DOHH2 (cell line): Measurements from ENCODE around the gene SLC30A2.

Experiments used
- H3F3A ChIP-seq: fragments of 200-600 bp; sonication (generic), shearing (Covaris generic); 2 replicates; pipeline ENCODE4 v1.6.0; 2016; ENCODE audit warnings: antibody characterized with exemption, mild to moderate bottlenecking; ENCODE audit not compliant: control insufficient read depth, insufficient read depth
- H3K27ac ChIP-seq: fragments of 200-600 bp; sonication (generic); 2 replicates; pipeline ENCODE4 v1.5.1; 2014; ENCODE audit warnings: low read depth, mild to moderate bottlenecking, low read length, moderate library complexity
- H3K27me3 ChIP-seq: fragments of 200-600 bp; sonication (generic); 2 replicates; pipeline ENCODE4 v1.6.1; 2014; ENCODE audit warnings: mild to moderate bottlenecking, low read length, mixed read lengths; ENCODE audit not compliant: control insufficient read depth
- H3K36me3 ChIP-seq: fragments of 200-600 bp; sonication (generic); 2 replicates; pipeline ENCODE4 v1.6.1; 2014; ENCODE audit warnings: mild to moderate bottlenecking, low read length, moderate library complexity, mixed read lengths; ENCODE audit not compliant: control insufficient read depth
- H3K4me1 ChIP-seq: fragments of 200-600 bp; sonication (generic); 2 replicates; pipeline ENCODE4 v1.6.1; 2014; ENCODE audit warnings: mild to moderate bottlenecking, low read length, mixed read lengths; ENCODE audit not compliant: control insufficient read depth
- H3K4me2 ChIP-seq: fragments of 200-600 bp; sonication (generic); 2 replicates; pipeline ENCODE4 v1.6.0; 2014; ENCODE audit warnings: mild to moderate bottlenecking, low read length, moderate library complexity
- H3K4me3 ChIP-seq: fragments of 200-600 bp; sonication (generic); 2 replicates; pipeline ENCODE4 v1.5.1; 2014; ENCODE audit warnings: mild to moderate bottlenecking, low read length, mixed read lengths
- H3K79me2 ChIP-seq: fragments of 200-600 bp; sonication (generic); 2 replicates; pipeline ENCODE4 v1.6.1; 2014; ENCODE audit warnings: mild to moderate bottlenecking, low read length, mixed read lengths; ENCODE audit not compliant: control insufficient read depth
- H3K9me2 ChIP-seq: fragments of 200-600 bp; sonication (generic); replicated peaks from 2 replicates; pipeline ENCODE4 v1.6.1; 2014; ENCODE audit warnings: mild to moderate bottlenecking, low read length, mixed read lengths; ENCODE audit not compliant: control insufficient read depth
- H3K9me3 ChIP-seq: fragments of 200-600 bp; sonication (generic); 2 replicates; pipeline ENCODE4 v1.6.1; 2014; ENCODE audit warnings: antibody characterized with exemption, low read length, mixed read lengths; ENCODE audit not compliant: control insufficient read depth, insufficient read depth
- H4K20me1 ChIP-seq: fragments of 200-600 bp; sonication (generic); 2 replicates; pipeline ENCODE4 v1.6.0; 2014; ENCODE audit warnings: low read depth, mild to moderate bottlenecking, antibody characterized with exemption, low read length, moderate library complexity; ENCODE audit not compliant: control insufficient read depth, insufficient read depth
- EZH2phosphoT487 ChIP-seq: fragments of 200-600 bp; sonication (generic); IDR thresholded peaks from 2 replicates; pipeline ENCODE4 v1.6.1; 2017; ENCODE audit warnings: borderline replicate concordance, mild to moderate bottlenecking, antibody characterized with exemption, low read length, moderate library complexity, mixed read lengths
- TF ChIP-seq, protein P1 (sequence below): fragments of 200-600 bp; sonication (generic); IDR thresholded peaks from one replicate; pipeline ENCODE4 v1.5.1; 2014; ENCODE audit warnings: antibody characterized with exemption, mild to moderate bottlenecking, low read depth, low read length; ENCODE audit not compliant: poor library complexity, severe bottlenecking

The SLC30A2 gene

DNA sequence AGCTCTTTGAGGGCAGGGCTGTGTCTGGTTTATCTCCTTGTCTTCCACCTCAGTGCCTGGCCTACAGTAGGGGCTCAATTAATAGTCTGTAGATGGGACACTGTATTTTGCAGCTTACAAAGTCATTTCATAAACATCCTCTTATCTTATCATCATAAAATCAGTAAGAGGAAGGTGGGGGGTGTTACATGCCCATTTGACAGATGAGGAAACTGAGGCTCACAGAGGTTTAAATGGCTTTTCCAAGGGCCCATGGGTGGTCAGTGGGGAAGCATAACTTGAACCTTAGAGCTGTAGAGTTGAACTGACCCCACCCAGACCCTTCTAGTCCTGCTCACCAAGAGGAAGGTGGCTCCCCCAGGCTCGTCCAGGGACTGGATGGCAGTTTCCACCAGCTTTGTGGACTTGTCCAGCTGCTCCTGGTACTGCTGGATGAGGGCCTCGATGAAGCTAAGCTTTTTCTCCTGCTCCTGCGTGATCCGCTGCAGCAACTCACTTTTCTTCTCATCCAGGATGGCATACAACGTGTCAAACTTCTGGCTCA, 12.2 kb upstream of the SLC30A2 start:
- Histone ChIP-seq H3K79me2 (no peaks in the 10 kb centered on the region), H3K27me3 (peaks cover 40% of the 10 kb centered on the region), H3K4me2 (no peak overlapping the region), H3K27ac (no peak overlapping the region), H4K20me1 (no peaks in the 10 kb centered on the region), H3K36me3 (no peaks in the 10 kb centered on the region), H3F3A (no peaks in the 10 kb centered on the region), H3K9me2 (no peaks in the 10 kb centered on the region), H3K4me1 (no peaks in the 10 kb centered on the region), H3K4me3 (no peak overlapping the region), H3K9me3 (no peaks in the 10 kb centered on the region)
- no peak for TF ChIP-seq EZH2phosphoT487
- TF ChIP-seq, protein P1, sequence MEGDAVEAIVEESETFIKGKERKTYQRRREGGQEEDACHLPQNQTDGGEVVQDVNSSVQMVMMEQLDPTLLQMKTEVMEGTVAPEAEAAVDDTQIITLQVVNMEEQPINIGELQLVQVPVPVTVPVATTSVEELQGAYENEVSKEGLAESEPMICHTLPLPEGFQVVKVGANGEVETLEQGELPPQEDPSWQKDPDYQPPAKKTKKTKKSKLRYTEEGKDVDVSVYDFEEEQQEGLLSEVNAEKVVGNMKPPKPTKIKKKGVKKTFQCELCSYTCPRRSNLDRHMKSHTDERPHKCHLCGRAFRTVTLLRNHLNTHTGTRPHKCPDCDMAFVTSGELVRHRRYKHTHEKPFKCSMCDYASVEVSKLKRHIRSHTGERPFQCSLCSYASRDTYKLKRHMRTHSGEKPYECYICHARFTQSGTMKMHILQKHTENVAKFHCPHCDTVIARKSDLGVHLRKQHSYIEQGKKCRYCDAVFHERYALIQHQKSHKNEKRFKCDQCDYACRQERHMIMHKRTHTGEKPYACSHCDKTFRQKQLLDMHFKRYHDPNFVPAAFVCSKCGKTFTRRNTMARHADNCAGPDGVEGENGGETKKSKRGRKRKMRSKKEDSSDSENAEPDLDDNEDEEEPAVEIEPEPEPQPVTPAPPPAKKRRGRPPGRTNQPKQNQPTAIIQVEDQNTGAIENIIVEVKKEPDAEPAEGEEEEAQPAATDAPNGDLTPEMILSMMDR = no peak

- H3F3A ChIP-seq = no peaks in the 10 kb centered on the region
- no peaks in the 10 kb centered on the region for H3K9me2 ChIP-seq
- no peaks in the 10 kb centered on the region for H3K9me3 ChIP-seq
- TF ChIP-seq, protein P1 = no peak
- no peak for TF ChIP-seq EZH2phosphoT487
- peaks cover 37% of the 10 kb centered on the region for H3K27me3 ChIP-seq
- H3K4me1 ChIP-seq = no peaks in the 10 kb centered on the region
- H3K27ac ChIP-seq = no peak overlapping the region
- no peaks in the 10 kb centered on the region for H3K36me3 ChIP-seq
- H4K20me1 ChIP-seq = no peaks in the 10 kb centered on the region
- no peak overlapping the region for H3K4me3 ChIP-seq
- H3K4me2 ChIP-seq = no peak overlapping the region
- H3K79me2 ChIP-seq = no peaks in the 10 kb centered on the region
Measured at GRCh38 chr1:26057189-26057588, 11.3 kb upstream of the SLC30A2 start.

GRCh38 chr1:26055041-26055440, 9.1 kb upstream of the SLC30A2 start:
- no peaks in the 10 kb centered on the region for H3K9me2 ChIP-seq
- no peaks in the 10 kb centered on the region for H4K20me1 ChIP-seq
- TF ChIP-seq, protein P1 = no peak
- TF ChIP-seq EZH2phosphoT487 = no peak
- H3K36me3 ChIP-seq = no peaks in the 10 kb centered on the region
- H3K4me2 ChIP-seq = no peak overlapping the region
- no peaks in the 10 kb centered on the region for H3F3A ChIP-seq
- no peak overlapping the region for H3K4me3 ChIP-seq
- no peak overlapping the region for H3K27ac ChIP-seq
- no peaks in the 10 kb centered on the region for H3K9me3 ChIP-seq
- no peaks in the 10 kb centered on the region for H3K4me1 ChIP-seq
- H3K27me3 ChIP-seq = peaks cover 48% of the 10 kb centered on the region
- no peaks in the 10 kb centered on the region for H3K79me2 ChIP-seq
